NCI-H2171 treated with DMSO at 0.1 percent for 48 hours (cell line): ENCODE results near the gene CMTM3.

ENCODE experiments used
- DNase-seq: peaks from one replicate; lab custom pipeline; 2025; lab: John Stamatoyannopoulos, UW

Gene CMTM3

GRCh38 chr16:66635406-66635805 is 30.9 kb downstream of the CMTM3 start:
- DNase-seq, result no peak

- no peak for DNase-seq
Observed at GRCh38 chr16:66636199-66636598, 31.7 kb downstream of the CMTM3 start.

GRCh38 chr16:66637806-66638205 is 33.3 kb downstream of the CMTM3 start:
- DNase-seq, result no peak

GRCh38 chr16:66639091-66639885 is 34.8 kb downstream of the CMTM3 start:
- DNase-seq, result no peak

- no peak for DNase-seq
Observed at GRCh38 chr16:66640724-66641314, 36.3 kb downstream of the CMTM3 start.

GRCh38 chr16:66641387-66641786 is 36.9 kb downstream of the CMTM3 start:
- no peak for DNase-seq

- DNase-seq, result no peak
Observed at GRCh38 chr16:66647866-66648265, 43.4 kb downstream of the CMTM3 start.

- DNase-seq, result no peak
Observed at GRCh38 chr16:66649167-66649566, 44.7 kb downstream of the CMTM3 start.

- DNase-seq, result no peak
Observed at GRCh38 chr16:66649636-66650205, 45.2 kb downstream of the CMTM3 start.

GRCh38 chr16:66650707-66651473 is 46.4 kb downstream of the CMTM3 start:
- DNase-seq, result peak; percentile 88

GRCh38 chr16:66651474-66651765 is 46.9 kb downstream of the CMTM3 start:
- DNase-seq, result no peak

- no peak for DNase-seq
Observed at GRCh38 chr16:66651965-66652364, 47.5 kb downstream of the CMTM3 start.

GRCh38 chr16:66652661-66653360 is 48.3 kb downstream of the CMTM3 start:
- DNase-seq, result no peak

- DNase-seq, result no peak
Observed at GRCh38 chr16:66653581-66654350, 49.3 kb downstream of the CMTM3 start.

- DNase-seq, result no peak
Observed at GRCh38 chr16:66656547-66656946, 52.0 kb downstream of the CMTM3 start.

GRCh38 chr16:66658143-66658859 is 53.8 kb downstream of the CMTM3 start:
- peak; percentile 83 for DNase-seq

GRCh38 chr16:66658860-66659190 is 54.3 kb downstream of the CMTM3 start:
- no peak for DNase-seq

GRCh38 chr16:66660422-66661209 is 56.1 kb downstream of the CMTM3 start:
- DNase-seq, result peak; percentile 11

- no peak for DNase-seq
Observed at GRCh38 chr16:66661210-66661560, 56.7 kb downstream of the CMTM3 start.

GRCh38 chr16:66661671-66662346 is 57.3 kb downstream of the CMTM3 start:
- peak; percentile 38 for DNase-seq
